ENCODE results near the gene LGALS4.
"Not testable (repeated sequence)": the region's sequence is repeated elsewhere in the genome, so short reads cannot be mapped to it uniquely, and the experiment has no call there.

Gene LGALS4

GRCh38 chr19:38793177-38793576 lies 19.6 kb downstream of the LGALS4 start:
- DNase-seq, result no peak

- DNase-seq, result no peak
Measured at GRCh38 chr19:38792250-38793111, 20.3 kb downstream of the LGALS4 start.

- not testable (repeated sequence) for DNase-seq
Measured at GRCh38 chr19:38791451-38792064, 21.2 kb downstream of the LGALS4 start.

- DNase-seq, result not testable (repeated sequence)
Measured at GRCh38 chr19:38790507-38791403, 22.0 kb downstream of the LGALS4 start.

- no peak for DNase-seq
Measured at GRCh38 chr19:38788478-38789243, 24.1 kb downstream of the LGALS4 start, which contains the start of gene LGALS7B. LGALS7B (plus strand) TSS chr19:38789200; CDS start chr19:38789227, 27 bp downstream.

GRCh38 chr19:38786572-38787265 lies 26.0 kb downstream of the LGALS4 start:
- DNase-seq, result no peak

GRCh38 chr19:38786061-38786460 lies 26.7 kb downstream of the LGALS4 start:
- not testable (repeated sequence) for DNase-seq

- DNase-seq, result no peak
Measured at GRCh38 chr19:38785187-38785699, 27.5 kb downstream of the LGALS4 start.

- no peak for DNase-seq
Measured at GRCh38 chr19:38784224-38784623, 28.5 kb downstream of the LGALS4 start.

- not testable (repeated sequence) for DNase-seq
Measured at GRCh38 chr19:38782212-38782611, 30.5 kb downstream of the LGALS4 start.

GRCh38 chr19:38781058-38781457 lies 31.7 kb downstream of the LGALS4 start:
- no peak for DNase-seq

GRCh38 chr19:38780443-38780842 lies 32.3 kb downstream of the LGALS4 start:
- no peak for DNase-seq

- no peak for DNase-seq
Measured at GRCh38 chr19:38778733-38779132, 34.0 kb downstream of the LGALS4 start.

GRCh38 chr19:38774181-38774950 lies 38.4 kb downstream of the LGALS4 start:
- DNase-seq, result no peak

- DNase-seq, result no peak
Measured at GRCh38 chr19:38773469-38774177, 39.1 kb downstream of the LGALS4 start, which contains the start of gene LGALS7. LGALS7 (minus strand) TSS chr19:38773517; CDS start chr19:38773492, 25 bp downstream.

GRCh38 chr19:38771569-38771968 lies 41.2 kb downstream of the LGALS4 start:
- DNase-seq, result not testable (repeated sequence)

GRCh38 chr19:38770949-38771275 lies 41.8 kb downstream of the LGALS4 start:
- DNase-seq, result not testable (repeated sequence)

- not testable (repeated sequence) for DNase-seq
Measured at GRCh38 chr19:38770228-38770948, 42.4 kb downstream of the LGALS4 start.

GRCh38 chr19:38769635-38770211 lies 43.0 kb downstream of the LGALS4 start:
- DNase-seq, result peak; percentile 43
